ENCODE data around the gene RFWD3. TPM values are rescaled to one million over a fixed set of nuclear protein-coding genes. Genes with fewer than 3 reads are reported as not detected.

RFWD3 gene
- total RNA-seq, 4 donors from 2014 or later: 20.3 to 33.5 (median 23.0) TPM

DNA sequence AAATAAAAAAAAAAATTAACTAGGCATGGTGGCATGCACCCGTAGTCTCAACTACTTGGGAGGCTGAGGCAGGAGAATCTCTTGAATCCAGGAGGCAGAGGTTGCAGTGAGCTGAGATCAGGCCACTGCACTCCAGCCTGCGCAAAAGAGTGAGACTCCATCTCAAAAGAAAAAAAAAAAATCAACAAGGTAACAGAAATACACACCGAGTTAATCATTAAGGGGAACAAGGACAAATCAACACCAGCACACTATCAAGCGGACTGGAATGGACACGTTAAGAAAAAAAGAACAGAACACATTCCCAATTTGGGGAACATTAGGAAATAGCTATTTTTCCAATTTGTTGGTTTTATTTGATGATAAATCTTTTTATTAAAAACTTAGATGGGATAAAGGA, 31.4 kb downstream of the RFWD3 start:
- TF ChIP-seq, protein P1, sequence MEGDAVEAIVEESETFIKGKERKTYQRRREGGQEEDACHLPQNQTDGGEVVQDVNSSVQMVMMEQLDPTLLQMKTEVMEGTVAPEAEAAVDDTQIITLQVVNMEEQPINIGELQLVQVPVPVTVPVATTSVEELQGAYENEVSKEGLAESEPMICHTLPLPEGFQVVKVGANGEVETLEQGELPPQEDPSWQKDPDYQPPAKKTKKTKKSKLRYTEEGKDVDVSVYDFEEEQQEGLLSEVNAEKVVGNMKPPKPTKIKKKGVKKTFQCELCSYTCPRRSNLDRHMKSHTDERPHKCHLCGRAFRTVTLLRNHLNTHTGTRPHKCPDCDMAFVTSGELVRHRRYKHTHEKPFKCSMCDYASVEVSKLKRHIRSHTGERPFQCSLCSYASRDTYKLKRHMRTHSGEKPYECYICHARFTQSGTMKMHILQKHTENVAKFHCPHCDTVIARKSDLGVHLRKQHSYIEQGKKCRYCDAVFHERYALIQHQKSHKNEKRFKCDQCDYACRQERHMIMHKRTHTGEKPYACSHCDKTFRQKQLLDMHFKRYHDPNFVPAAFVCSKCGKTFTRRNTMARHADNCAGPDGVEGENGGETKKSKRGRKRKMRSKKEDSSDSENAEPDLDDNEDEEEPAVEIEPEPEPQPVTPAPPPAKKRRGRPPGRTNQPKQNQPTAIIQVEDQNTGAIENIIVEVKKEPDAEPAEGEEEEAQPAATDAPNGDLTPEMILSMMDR (IDR thresholded peaks at IDR 0.05): no peak
- no peak for TF ChIP-seq POLR2A (IDR thresholded peaks at IDR 0.05)
- intact Hi-C loops (cut with DNase I; ENCODE audit: low total_unique reads): no loop called here
- WGBS, 2 donors: 77 to 78% methylated on average over 5 of the region's 5 CpGs

DNA sequence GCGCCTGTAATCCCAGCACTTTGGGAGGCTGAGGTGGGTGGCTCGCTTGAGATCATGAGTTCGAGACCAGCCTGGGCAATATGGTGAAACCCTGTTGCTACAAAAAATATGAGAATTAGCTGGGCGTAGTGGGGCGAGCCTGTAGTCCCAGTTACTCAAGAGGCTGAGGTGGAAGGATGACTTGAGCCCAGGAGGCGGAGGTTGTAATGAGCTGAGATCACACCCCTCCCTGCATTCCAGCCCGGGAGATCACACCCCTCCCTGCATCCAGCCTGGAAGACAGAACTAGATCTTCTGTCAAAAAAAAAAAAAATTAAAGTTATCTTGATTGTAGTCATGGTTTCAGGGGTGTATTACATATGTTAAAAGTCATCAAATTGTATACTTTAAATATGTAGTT, 33.0 kb downstream of the RFWD3 start:
- no peak for DNase-seq (ENCODE audit: low spot score in 2 of 2)
- 73 to 80% methylated on average over 7 of the region's 7 CpGs for WGBS, 2 donors
- no peak for TF ChIP-seq POLR2A (IDR thresholded peaks at IDR 0.05)
- intact Hi-C loops (cut with DNase I; ENCODE audit: low total_unique reads): no loop called here
- H3K4me3 ChIP-seq (ENCODE audit: low read depth, poor library complexity, severe bottlenecking): no peak overlapping the region

More for the DNA sequence above, 31.4 kb downstream of the RFWD3 start:
- DNase-seq (ENCODE audit: low spot score in 2 of 2): no peak
- H3K4me3 ChIP-seq (ENCODE audit: low read depth, poor library complexity, severe bottlenecking): no peak overlapping the region

DNA sequence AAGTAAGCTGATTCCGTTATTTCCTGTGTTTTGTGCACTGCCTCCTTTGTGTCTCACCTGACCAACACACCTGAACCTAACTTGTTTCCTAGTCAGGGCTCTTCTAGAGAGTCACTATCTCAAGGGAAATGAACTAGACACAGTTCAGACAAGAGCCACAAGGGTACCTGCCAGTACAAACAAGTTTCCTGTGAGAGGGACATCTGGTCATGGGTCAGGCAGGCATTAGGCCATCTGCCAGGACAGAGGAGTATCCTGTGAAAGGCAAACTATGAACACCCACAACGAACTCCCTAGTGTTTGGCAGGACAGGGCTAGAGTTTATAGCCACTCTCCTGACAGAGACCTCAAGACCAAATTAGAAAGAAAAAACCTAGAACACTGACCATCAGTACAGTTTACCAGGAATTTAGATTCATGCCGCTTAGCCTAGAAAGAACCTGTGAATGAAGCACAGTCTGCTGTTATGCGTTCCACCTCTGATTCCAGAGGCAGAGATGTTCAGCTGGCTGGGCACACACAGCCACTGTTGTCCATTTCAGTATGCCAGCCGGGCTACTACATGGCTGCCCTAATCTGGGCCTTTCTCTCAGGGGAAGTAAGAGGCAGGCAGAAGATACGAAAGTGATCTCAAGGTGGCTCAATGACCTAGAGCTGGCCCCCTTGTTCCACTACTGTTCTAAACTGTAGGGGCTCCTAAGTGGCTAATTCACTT, 39.0 kb downstream of the RFWD3 start:
- intact Hi-C loops (cut with DNase I; ENCODE audit: low total_unique reads): no loop called here
- no peak overlapping the region for H3K4me3 ChIP-seq (ENCODE audit: low read depth, poor library complexity, severe bottlenecking)
- 85 to 86% methylated on average over 6 of the region's 6 CpGs for WGBS, 2 donors
- TF ChIP-seq, protein P1 (IDR thresholded peaks at IDR 0.05): no peak
- TF ChIP-seq POLR2A (IDR thresholded peaks at IDR 0.05): no peak
- no peak for DNase-seq (ENCODE audit: low spot score in 2 of 2)

DNA sequence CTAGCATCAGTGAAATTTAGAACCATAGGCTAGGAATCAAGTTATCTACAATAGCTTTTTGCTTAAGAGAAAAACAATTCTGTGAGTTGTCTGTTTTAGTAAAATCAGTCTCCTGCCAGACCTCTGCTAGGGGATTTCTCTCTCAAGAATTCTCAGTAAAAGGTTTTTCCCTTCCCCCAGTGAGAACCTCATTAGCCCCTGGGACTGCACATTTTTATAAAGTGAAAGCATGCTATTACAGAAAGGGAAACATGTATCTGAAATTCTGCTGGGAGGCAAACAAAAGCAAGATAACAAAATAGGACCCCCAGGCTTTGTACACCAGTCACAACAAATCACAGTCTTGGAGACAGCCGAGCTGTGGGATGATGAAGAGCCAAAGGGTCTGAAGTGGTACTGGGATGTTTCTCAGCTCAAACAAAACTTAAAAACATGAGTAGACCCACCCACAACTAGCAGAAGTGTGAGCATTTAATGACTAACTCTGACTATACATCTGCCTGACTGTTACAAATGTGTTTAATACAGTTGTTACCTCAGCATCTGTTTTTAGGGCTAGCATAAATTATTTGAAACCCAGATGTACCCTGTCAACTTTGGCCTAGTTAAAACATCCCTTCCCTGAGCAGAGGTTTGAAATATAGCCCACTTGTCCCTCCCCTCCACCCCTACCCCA, 39.8 kb downstream of the RFWD3 start:
- WGBS, 2 donors: 0% methylated on average over 1 of the region's 1 CpG
- intact Hi-C loops (cut with DNase I; ENCODE audit: low total_unique reads): no loop called here
- no peak overlapping the region for H3K4me3 ChIP-seq (ENCODE audit: low read depth, poor library complexity, severe bottlenecking)
- TF ChIP-seq, protein P1 (IDR thresholded peaks at IDR 0.05): no peak
- TF ChIP-seq POLR2A (IDR thresholded peaks at IDR 0.05): no peak
- no peak for DNase-seq (ENCODE audit: low spot score in 2 of 2)

DNA sequence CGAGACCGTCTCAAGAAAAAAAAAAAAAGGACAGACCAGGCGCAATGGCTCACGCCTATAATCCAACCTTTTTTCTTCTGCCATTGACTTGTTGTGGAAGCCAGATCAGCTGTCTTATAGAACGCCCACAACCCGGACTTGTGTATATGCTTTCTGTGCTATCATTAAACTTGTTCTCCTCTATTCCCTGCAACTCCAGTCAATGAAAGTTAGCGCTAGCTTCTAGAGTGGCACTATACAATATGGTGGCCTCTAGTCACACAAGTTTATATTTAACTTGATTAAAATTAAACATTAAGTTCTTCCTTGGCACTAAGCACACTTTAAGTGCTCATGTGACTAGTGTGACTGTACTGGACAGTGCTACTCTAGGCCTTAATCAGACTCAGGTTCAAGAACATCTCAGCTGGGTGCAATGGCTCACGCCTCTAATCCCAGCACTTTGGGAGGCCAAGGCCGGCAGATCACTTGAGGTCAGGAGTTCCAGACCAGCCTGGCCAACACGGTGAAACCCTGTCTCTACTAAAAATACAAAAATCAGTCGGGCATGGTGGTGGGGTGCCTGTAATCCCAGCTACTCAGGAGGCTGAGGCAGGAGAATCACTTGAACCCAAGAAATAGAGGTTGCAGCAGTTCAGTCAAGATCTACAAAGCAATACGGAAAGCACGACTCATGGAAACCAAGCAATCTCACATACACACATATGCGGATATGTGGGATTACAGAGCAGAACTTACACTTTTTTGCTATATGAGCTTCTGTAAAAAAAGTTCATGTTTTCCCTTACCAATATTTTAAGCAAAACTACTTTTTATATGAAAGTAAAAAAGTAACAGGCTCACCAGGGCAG, 41.0 kb downstream of the RFWD3 start:
- H3K4me3 ChIP-seq (ENCODE audit: low read depth, poor library complexity, severe bottlenecking): no peak overlapping the region
- intact Hi-C loops (cut with DNase I; ENCODE audit: low total_unique reads): no loop called here
- 93 to 95% methylated on average over 14 of the region's 14 CpGs for WGBS, 2 donors
- no peak for DNase-seq (ENCODE audit: low spot score in 2 of 2)
- TF ChIP-seq, protein P1 (IDR thresholded peaks at IDR 0.05): no peak
- TF ChIP-seq POLR2A (IDR thresholded peaks at IDR 0.05): no peak

DNA sequence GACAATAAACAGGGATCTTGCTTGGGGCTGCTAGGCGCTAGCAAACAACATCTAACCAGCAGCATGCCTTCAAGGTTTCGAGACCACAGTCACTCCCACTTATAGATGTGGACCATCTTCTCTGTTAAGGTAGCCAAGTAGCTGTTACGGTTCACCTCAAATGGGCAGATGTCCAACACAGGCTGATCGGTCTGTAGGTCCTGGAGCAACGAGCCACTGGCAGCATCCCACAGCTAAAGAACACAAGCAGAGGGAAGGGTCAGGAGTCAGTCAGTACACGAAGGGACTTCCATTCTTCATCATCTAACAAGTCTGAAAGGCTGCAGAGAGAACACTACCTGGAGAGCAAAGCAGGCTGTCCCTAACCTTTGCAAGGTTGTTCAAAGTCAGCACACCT, 42.8 kb downstream of the RFWD3 start:
- peak in 1 of 2 donors; percentile 71 for DNase-seq (ENCODE audit: low spot score in 2 of 2)
- no peak for TF ChIP-seq POLR2A (IDR thresholded peaks at IDR 0.05)
- TF ChIP-seq, protein P1 (IDR thresholded peaks at IDR 0.05): no peak
- 69 to 77% methylated on average over 6 of the region's 6 CpGs for WGBS, 2 donors
- intact Hi-C loops (cut with DNase I; ENCODE audit: low total_unique reads): no loop called here
- no peak overlapping the region for H3K4me3 ChIP-seq (ENCODE audit: low read depth, poor library complexity, severe bottlenecking)

Measured in lower leg skin (tissue), 4 donors.